ENCODE measurements around the gene SMG6.

DNA sequence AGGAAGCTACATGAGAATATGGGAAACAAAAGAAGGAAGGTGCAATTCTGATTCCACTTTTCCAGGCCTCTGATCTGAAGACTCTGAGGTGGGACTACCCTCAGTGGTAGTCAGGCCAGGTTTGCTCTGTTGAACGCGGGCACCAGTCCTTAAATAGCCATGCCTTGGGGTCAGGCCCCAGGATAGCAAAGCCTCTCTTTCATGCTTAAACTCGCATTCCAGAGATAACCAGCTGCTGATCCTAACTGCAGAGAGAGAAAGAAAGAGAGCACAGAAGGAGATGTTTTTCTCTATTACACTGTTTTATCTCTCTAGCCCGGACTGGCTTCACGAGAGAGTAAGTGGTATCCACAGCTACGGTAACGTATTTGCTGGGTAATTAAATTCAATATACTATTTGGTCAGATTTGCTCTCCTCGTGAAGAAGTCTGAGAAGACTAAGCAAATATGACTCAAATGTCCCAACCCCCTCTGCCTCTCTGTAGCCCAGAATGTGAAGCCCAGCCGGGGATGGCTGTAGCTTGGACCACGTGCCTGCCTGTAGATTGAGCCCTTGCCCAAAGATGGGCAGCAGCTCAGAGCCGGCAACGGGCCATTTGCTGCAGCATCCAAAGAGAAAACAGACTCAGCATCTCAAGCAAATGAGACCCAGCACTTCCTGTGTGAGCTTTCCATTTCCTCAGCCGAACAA is 122.2 kb downstream of the SMG6 start:
- no peak for TF ChIP-seq EP300 (IDR thresholded peaks at IDR 0.05)
- no peak for TF ChIP-seq CTCF (IDR thresholded peaks at IDR 0.05)
- peak in 1 of 2 donors; percentile 36 for TF ChIP-seq POLR2AphosphoS5 (IDR thresholded peaks at IDR 0.05)

Measured in upper lobe of left lung (tissue), 4 donors.